GM12864 (cell line): ENCODE results near the gene DUSP2.

Experiments
- DNase-seq: peaks from one replicate; pipeline ENCODE4 v3.0.0-alpha.2; 2011; ENCODE audit warnings: low read depth
- H3K4me3 ChIP-seq: 2 replicates; pipeline ENCODE4 v1.5.1; 2011; ENCODE audit warnings: mild to moderate bottlenecking, low read depth, low read length, control low read depth
- CTCF ChIP-seq: IDR thresholded peaks from 2 replicates; pipeline ENCODE4 v1.5.1; 2011; ENCODE audit warnings: low read depth, mild to moderate bottlenecking, moderate library complexity, low read length, control low read depth, inconsistent platforms; ENCODE audit errors: missing control alignments

DUSP2 gene

GRCh38 chr2:96184188-96184587 is 38.9 kb upstream of the DUSP2 start:
- no peak for TF ChIP-seq CTCF
- no peak for DNase-seq
- H3K4me3 ChIP-seq, result no peak overlapping the region

GRCh38 chr2:96181529-96181928 is 36.3 kb upstream of the DUSP2 start:
- H3K4me3 ChIP-seq, result no peak overlapping the region
- DNase-seq, result no peak
- TF ChIP-seq CTCF, result no peak

GRCh38 chr2:96180521-96180920 is 35.3 kb upstream of the DUSP2 start:
- no peak for DNase-seq
- no peak overlapping the region for H3K4me3 ChIP-seq
- TF ChIP-seq CTCF, result no peak

- H3K4me3 ChIP-seq, result no peak overlapping the region
- DNase-seq, result no peak
- TF ChIP-seq CTCF, result no peak
Observed at GRCh38 chr2:96180002-96180401, 34.8 kb upstream of the DUSP2 start.

- TF ChIP-seq CTCF, result no peak
- no peak for DNase-seq
Observed at GRCh38 chr2:96176661-96177060, 31.4 kb upstream of the DUSP2 start.

GRCh38 chr2:96175951-96176350 is 30.7 kb upstream of the DUSP2 start:
- no peak overlapping the region for H3K4me3 ChIP-seq
- no peak for TF ChIP-seq CTCF
- DNase-seq, result no peak

More at GRCh38 chr2:96176661-96177060, 31.4 kb upstream of the DUSP2 start:
- no peak overlapping the region for H3K4me3 ChIP-seq

- no peak overlapping the region for H3K4me3 ChIP-seq
- DNase-seq, result no peak
- peak; percentile 95 for TF ChIP-seq CTCF
Observed at GRCh38 chr2:96174251-96175144, 29.3 kb upstream of the DUSP2 start.
